Smooth muscle cell (in vitro differentiated cells): ENCODE results near the gene APBA2. TPM values are rescaled to one million over a fixed set of nuclear protein-coding genes. Genes with fewer than 3 reads are reported as not detected.

Experiments used
- DNase-seq: peaks from one replicate; lab custom pipeline; 2025; ENCODE audit not compliant: unreplicated experiment; lab: John Stamatoyannopoulos, UW
- H2AFZ ChIP-seq: fragments of 200-600 bp; sonication (generic); 2 replicates; pipeline ENCODE4 v1.6.0; 2016; ENCODE audit warnings: antibody characterized with exemption, low read depth, mild to moderate bottlenecking
- H3F3A ChIP-seq: fragments of 200-600 bp; sonication (generic); 2 replicates; pipeline ENCODE4 v1.6.0; 2017; ENCODE audit warnings: antibody characterized with exemption, low read depth
- H3K27ac ChIP-seq: fragments of 200-600 bp; sonication (generic); 2 replicates; pipeline ENCODE4 v1.5.1; 2016; ENCODE audit warnings: low read depth, mild to moderate bottlenecking
- H3K27me3 ChIP-seq: fragments of 200-600 bp; sonication (generic); 2 replicates; pipeline ENCODE4 v1.6.1; 2016; ENCODE audit warnings: low read depth, mild to moderate bottlenecking
- H3K36me3 ChIP-seq: fragments of 200-600 bp; sonication (generic); 2 replicates; pipeline ENCODE4 v1.5.1; 2016; ENCODE audit warnings: low read depth
- H3K4me1 ChIP-seq: fragments of 200-600 bp; sonication (generic); 2 replicates; pipeline ENCODE4 v1.5.1; 2016; ENCODE audit warnings: low read depth
- H3K4me2 ChIP-seq: fragments of 200-600 bp; sonication (generic); 2 replicates; pipeline ENCODE4 v1.6.0; 2016; ENCODE audit warnings: mild to moderate bottlenecking
- H3K4me3 ChIP-seq: fragments of 200-600 bp; sonication (generic); 2 replicates; pipeline ENCODE4 v1.5.1; 2016; ENCODE audit warnings: mild to moderate bottlenecking
- H3K79me2 ChIP-seq: fragments of 200-600 bp; sonication (generic); 2 replicates; pipeline ENCODE4 v1.6.0; 2016; ENCODE audit warnings: low read depth, mild to moderate bottlenecking
- H3K9ac ChIP-seq: fragments of 200-600 bp; sonication (generic); 2 replicates; pipeline ENCODE4 v1.6.0; 2016; ENCODE audit warnings: low read depth
- H3K9me3 ChIP-seq: fragments of 200-600 bp; sonication (generic); replicated peaks from 2 replicates; pipeline ENCODE4 v1.5.1; 2016; ENCODE audit warnings: low read depth
- H4K20me1 ChIP-seq: fragments of 200-600 bp; sonication (generic); 2 replicates; pipeline ENCODE4 v1.6.0; 2016; ENCODE audit warnings: low read depth
- WGBS: methylation state at CpG from one replicate; pipeline ENCODE4 v1.1.7; 2016; ENCODE audit warnings: low lambda C conversion rate; 5-methylcytosine and 5-hydroxymethylcytosine counted together
- polyA plus RNA-seq: library from polyadenylated mRNA; unstranded; fragments of >200 nt; fragmentation: Nextera tagmentation; extraction: Ambion mirVana; gene quantifications from 2 replicates; pipeline ENCODE4 v1.2.1, GENCODE V29; 2016
- total RNA-seq: library from RNA; depleted of rRNA; stranded (reverse); fragments of >200 nt; gene quantifications from 2 replicates; pipeline ENCODE4 v1.2.3, GENCODE V29; 2014
- TF ChIP-seq, protein P1 (sequence below): fragments of 200-600 bp; sonication (generic); IDR thresholded peaks from 2 replicates; pipeline ENCODE4 v1.5.1; 2017; ENCODE audit warnings: borderline replicate concordance, mild to moderate bottlenecking, antibody characterized with exemption; ENCODE audit not compliant: insufficient read depth, poor library complexity, severe bottlenecking

Gene APBA2
- total and polyA plus RNA-seq, 2 experiments from 2014 or later: 10.2 to 14.9 TPM

DNA sequence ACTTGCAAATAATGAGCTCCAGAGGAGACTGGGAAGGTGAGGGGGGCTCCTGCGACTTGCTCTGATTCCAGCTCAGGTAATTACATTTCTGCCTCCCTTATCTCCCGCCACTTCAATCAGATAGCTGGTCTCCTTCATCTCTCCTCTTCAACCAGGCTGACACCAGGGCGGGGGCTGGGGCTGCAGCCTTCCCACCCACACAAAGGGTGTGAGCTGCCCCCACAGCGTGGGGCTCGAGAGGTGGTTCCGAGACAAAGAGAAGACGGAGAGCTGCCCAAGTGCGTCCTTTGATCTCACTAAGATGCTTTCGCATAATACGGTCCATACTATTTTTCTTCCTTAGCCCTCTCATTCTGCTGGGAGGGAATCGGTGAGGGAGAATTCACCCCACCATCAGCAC is 244.2 kb downstream of the APBA2 start:
- Histone ChIP-seq H2AFZ (no peak overlapping the region), H3K4me3 (no peak overlapping the region), H3K9ac (no peak overlapping the region), H3F3A (no peaks in the 10 kb centered on the region), H3K36me3 (no peaks in the 10 kb centered on the region), H4K20me1 (no peaks in the 10 kb centered on the region), H3K4me2 (no peak overlapping the region), H3K79me2 (no peaks in the 10 kb centered on the region), H3K9me3 (no peaks in the 10 kb centered on the region), H3K4me1 (no peaks in the 10 kb centered on the region), H3K27me3 (peaks cover 3% of the 10 kb centered on the region), H3K27ac (no peak overlapping the region)
- TF ChIP-seq, protein P1, sequence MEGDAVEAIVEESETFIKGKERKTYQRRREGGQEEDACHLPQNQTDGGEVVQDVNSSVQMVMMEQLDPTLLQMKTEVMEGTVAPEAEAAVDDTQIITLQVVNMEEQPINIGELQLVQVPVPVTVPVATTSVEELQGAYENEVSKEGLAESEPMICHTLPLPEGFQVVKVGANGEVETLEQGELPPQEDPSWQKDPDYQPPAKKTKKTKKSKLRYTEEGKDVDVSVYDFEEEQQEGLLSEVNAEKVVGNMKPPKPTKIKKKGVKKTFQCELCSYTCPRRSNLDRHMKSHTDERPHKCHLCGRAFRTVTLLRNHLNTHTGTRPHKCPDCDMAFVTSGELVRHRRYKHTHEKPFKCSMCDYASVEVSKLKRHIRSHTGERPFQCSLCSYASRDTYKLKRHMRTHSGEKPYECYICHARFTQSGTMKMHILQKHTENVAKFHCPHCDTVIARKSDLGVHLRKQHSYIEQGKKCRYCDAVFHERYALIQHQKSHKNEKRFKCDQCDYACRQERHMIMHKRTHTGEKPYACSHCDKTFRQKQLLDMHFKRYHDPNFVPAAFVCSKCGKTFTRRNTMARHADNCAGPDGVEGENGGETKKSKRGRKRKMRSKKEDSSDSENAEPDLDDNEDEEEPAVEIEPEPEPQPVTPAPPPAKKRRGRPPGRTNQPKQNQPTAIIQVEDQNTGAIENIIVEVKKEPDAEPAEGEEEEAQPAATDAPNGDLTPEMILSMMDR: no peak
- no peak for DNase-seq
- 84% methylated on average over 11 of the region's 11 CpGs for WGBS

DNA sequence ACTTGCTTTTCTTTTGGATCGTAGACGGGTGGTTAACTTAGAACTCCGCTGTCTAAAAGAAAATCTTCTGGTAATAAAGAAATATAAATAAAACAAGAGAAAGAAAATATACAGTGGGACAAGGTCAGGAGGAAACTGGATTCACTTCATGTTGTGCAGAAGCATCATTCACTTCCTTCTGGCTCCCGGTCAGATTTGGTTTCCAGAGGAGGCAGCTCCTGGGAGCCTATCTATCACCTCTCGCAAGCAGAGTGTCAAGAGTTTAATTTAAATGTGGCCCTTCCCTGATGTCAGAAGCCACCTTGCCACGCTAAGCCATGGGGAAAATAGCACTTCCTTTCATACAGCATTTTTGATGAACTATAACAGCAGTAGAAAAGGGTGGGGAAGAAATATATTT is 244.7 kb downstream of the APBA2 start:
- no peaks in the 10 kb centered on the region for H3K36me3 ChIP-seq
- H3F3A ChIP-seq: no peaks in the 10 kb centered on the region
- no peak overlapping the region for H3K4me3 ChIP-seq
- H2AFZ ChIP-seq: no peak overlapping the region
- H3K27me3 ChIP-seq: peaks cover 3% of the 10 kb centered on the region
- no peak overlapping the region for H3K27ac ChIP-seq
- H3K79me2 ChIP-seq: no peaks in the 10 kb centered on the region
- H4K20me1 ChIP-seq: no peaks in the 10 kb centered on the region
- TF ChIP-seq, protein P1: no peak
- WGBS: 89% methylated on average over 6 of the region's 6 CpGs
- H3K4me1 ChIP-seq: no peaks in the 10 kb centered on the region
- DNase-seq: no peak
- H3K9me3 ChIP-seq: no peaks in the 10 kb centered on the region
- no peak overlapping the region for H3K4me2 ChIP-seq
- H3K9ac ChIP-seq: no peak overlapping the region

DNA sequence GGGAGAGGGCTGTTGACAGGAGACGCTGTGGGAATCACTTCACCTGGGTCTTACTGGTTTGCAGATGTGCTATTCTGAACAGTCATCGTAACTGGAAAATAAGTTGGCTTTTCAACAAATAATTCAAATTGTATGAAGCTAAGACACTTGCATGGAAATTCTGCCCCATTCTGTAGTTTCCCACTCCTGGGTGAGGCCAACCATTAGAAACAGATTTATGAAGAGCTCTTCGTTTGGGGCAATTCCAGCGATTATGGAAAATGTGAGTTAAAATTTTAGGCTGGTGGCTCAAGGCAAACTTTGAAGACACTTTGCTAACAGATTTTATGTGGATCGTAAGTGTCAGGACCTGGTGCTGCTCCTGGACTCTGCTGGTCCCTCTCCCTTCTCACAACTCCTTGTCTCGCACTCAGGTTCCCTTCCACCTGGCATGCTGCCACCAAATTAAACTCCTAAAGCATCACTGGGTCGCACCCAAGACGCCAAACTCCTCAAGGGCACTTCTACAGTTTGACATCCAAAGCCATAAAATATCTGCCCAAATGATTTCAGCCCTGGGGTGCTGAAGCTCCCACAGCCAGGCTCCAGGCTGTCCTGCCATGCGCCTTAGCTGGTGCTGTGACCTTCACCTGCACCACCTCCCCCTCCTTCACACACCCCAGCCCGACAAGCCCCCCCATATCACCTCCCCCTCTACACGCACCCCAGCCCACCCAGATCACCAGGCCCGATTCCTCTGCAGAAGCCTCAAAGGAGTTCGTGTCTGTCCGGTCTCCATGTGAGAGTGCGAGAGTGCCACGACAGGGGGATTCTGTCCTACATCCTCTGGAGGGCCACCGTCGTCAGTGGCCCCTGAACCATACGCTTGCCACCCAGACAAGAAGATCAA is 245.4 kb downstream of the APBA2 start:
- Histone ChIP-seq H4K20me1 (no peaks in the 10 kb centered on the region), H3K36me3 (no peaks in the 10 kb centered on the region), H3K4me2 (no peak overlapping the region), H3F3A (no peaks in the 10 kb centered on the region), H3K27me3 (peaks cover 3% of the 10 kb centered on the region), H3K79me2 (no peaks in the 10 kb centered on the region), H3K4me1 (no peaks in the 10 kb centered on the region), H3K9me3 (no peaks in the 10 kb centered on the region), H3K9ac (no peak overlapping the region), H2AFZ (no peak overlapping the region), H3K4me3 (no peak overlapping the region), H3K27ac (no peak overlapping the region)
- DNase-seq: no peak
- TF ChIP-seq, protein P1: no peak
- WGBS: 82% methylated on average over 17 of the region's 19 CpGs

DNA sequence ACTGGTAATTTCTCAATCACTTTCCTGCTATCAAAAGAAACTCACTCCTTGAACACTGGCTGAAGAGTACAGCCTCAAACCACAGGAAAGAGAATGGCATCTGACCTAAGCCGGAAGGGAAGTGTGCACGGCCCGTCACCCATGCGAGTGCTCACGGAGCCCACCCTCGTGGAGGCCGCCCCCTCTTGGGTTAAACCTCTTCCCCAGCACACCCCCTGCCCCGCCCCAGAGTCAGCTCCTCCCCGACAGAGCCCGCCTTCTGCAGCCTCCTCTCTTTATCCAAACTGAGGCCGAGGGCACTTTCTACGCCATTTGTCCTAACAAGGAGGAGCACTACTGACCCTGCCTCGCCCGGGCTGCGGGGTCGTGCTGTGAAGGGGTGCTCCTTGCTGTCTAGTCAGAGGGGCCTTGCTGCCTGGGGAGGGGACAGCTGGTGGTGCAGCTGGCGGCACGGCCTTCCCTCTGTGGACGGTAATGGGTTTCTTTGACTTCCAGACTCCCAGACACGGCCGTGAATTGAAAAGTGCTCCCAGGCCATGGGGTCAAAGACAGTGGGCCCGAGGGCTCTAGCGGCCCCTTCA is 246.2 kb downstream of the APBA2 start:
- DNase-seq: no peak
- TF ChIP-seq, protein P1: no peak
- Histone ChIP-seq H3K9me3 (no peaks in the 10 kb centered on the region), H3K9ac (no peak overlapping the region), H3K27me3 (peaks cover 3% of the 10 kb centered on the region), H4K20me1 (no peaks in the 10 kb centered on the region), H3K4me2 (no peak overlapping the region), H3K4me3 (no peak overlapping the region), H2AFZ (no peak overlapping the region), H3K4me1 (no peaks in the 10 kb centered on the region), H3K79me2 (no peaks in the 10 kb centered on the region), H3K27ac (no peak overlapping the region), H3F3A (no peaks in the 10 kb centered on the region), H3K36me3 (no peaks in the 10 kb centered on the region)
- WGBS: 68% methylated on average over 20 of the region's 23 CpGs
